ENCODE results near the gene FPR3.
A peak's percentile ranks its signal among the peaks of the same experiment; 100 is the strongest.
"Not testable (repeated sequence)": the region's sequence is repeated elsewhere in the genome, so short reads cannot be mapped to it uniquely, and the experiment has no call there.

Gene FPR3

DNA sequence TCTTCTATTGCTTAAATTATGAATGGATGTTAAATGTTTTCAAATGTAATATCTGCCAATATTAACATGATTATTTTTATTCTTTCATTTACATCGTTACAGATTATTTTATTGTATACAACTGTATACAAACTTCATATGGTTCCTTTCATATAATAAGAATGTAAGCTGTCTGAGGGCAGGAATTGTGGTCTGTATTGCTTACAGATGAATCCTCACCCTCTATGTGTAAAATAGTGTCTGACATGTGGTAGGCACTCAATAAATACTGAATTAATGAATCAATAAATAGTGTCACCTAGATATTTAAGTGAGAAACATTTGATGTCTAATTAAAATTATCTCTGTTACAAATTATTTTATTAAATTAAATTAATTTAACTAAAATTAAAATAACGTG lies 7.8 kb downstream of the FPR3 start:
- TF ChIP-seq YY1 (IDR thresholded peaks at IDR 0.05; ENCODE audit: insufficient read depth, insufficient read length) (no peak), SUZ12 (IDR thresholded peaks at IDR 0.05; ENCODE audit: extremely low read depth, insufficient read depth, insufficient read length) (no peak), ZNF274 (IDR thresholded peaks at IDR 0.05; ENCODE audit: low read depth, low read length) (no peak)
- Histone ChIP-seq H3K9me3 (ENCODE audit: insufficient read depth, low read length) (0 out of 2 replicates have a peak, but pooled peaks cover 7% of the 10 kb centered on the region), H3K36me3 (ENCODE audit: insufficient read depth, insufficient read length, low read length) (no peaks in the 10 kb centered on the region), H3K27me3 (ENCODE audit: insufficient read depth, insufficient read length) (no peaks in the 10 kb centered on the region), H3K4me3 (ENCODE audit: insufficient read length, low read depth) (no peak overlapping the region), H3K9ac (ENCODE audit: insufficient read length, low read depth) (no peak overlapping the region), H3K4me1 (ENCODE audit: insufficient read depth, insufficient read length) (peaks cover 5% of the 10 kb centered on the region)
- no peak for DNase-seq (ENCODE audit: low read depth, low spot score)

DNA sequence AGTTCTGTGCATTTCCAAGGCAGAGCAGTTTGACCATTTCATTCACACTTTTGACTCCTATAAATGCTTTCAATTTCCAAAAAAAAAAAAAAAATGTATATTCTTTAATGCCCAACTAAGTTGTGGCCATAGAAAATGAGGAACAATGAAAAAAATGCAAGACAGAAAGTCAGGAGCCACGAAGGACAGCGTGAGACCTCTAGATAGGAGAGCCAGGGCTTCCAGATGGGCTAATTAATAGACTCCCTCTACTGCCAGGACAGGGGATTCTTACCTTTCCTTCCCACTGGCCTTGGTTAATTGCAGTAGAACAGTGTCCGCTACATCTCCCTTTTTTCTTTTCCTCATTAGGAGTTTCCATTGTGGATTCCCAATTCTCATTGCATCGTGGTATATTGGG lies 8.6 kb downstream of the FPR3 start:
- Histone ChIP-seq H3K27me3 (ENCODE audit: insufficient read depth, insufficient read length) (no peaks in the 10 kb centered on the region), H3K4me3 (ENCODE audit: insufficient read length, low read depth) (no peak overlapping the region), H3K36me3 (ENCODE audit: insufficient read depth, insufficient read length, low read length) (no peaks in the 10 kb centered on the region), H3K4me1 (ENCODE audit: insufficient read depth, insufficient read length) (peaks cover 5% of the 10 kb centered on the region), H3K9me3 (ENCODE audit: insufficient read depth, low read length) (0 out of 2 replicates have a peak, but pooled peaks cover 7% of the 10 kb centered on the region), H3K9ac (ENCODE audit: insufficient read length, low read depth) (no peak overlapping the region)
- no peak for TF ChIP-seq ZNF274 (IDR thresholded peaks at IDR 0.05; ENCODE audit: low read depth, low read length)
- TF ChIP-seq SUZ12 (IDR thresholded peaks at IDR 0.05; ENCODE audit: extremely low read depth, insufficient read depth, insufficient read length), result no peak
- no peak for TF ChIP-seq YY1 (IDR thresholded peaks at IDR 0.05; ENCODE audit: insufficient read depth, insufficient read length)
- no peak for DNase-seq (ENCODE audit: low read depth, low spot score)

DNA sequence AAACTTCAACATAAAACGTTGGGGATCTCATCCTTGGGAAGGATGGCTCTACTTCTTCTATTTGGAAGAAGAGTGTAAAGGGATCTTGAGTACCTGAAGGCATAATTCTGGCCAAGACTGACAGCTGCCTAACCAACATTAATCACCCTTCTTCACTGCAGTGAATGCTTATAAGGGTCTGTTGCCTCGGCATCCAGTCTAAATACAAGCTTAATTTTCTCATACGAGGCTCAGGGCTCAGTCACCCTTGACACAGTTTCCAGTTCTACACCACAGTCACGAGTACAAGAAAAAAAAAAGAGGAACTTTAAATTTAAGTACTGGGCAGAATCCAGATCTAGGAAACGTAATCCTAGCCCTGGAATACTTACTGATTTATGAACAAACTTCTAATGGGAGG lies 9.0 kb downstream of the FPR3 start:
- H3K4me3 ChIP-seq (ENCODE audit: insufficient read length, low read depth), result no peak overlapping the region
- H3K36me3 ChIP-seq (ENCODE audit: insufficient read depth, insufficient read length, low read length), result no peaks in the 10 kb centered on the region
- no peak for DNase-seq (ENCODE audit: low read depth, low spot score)
- 0 out of 2 replicates have a peak, but pooled peaks cover 7% of the 10 kb centered on the region for H3K9me3 ChIP-seq (ENCODE audit: insufficient read depth, low read length)
- no peak overlapping the region for H3K9ac ChIP-seq (ENCODE audit: insufficient read length, low read depth)
- no peak for TF ChIP-seq ZNF274 (IDR thresholded peaks at IDR 0.05; ENCODE audit: low read depth, low read length)
- TF ChIP-seq YY1 (IDR thresholded peaks at IDR 0.05; ENCODE audit: insufficient read depth, insufficient read length), result no peak
- TF ChIP-seq SUZ12 (IDR thresholded peaks at IDR 0.05; ENCODE audit: extremely low read depth, insufficient read depth, insufficient read length), result no peak
- no peaks in the 10 kb centered on the region for H3K27me3 ChIP-seq (ENCODE audit: insufficient read depth, insufficient read length)
- H3K4me1 ChIP-seq (ENCODE audit: insufficient read depth, insufficient read length), result peaks cover 5% of the 10 kb centered on the region

GRCh38 chr19:51804789-51805188 lies 9.8 kb downstream of the FPR3 start:
- H3K4me1 ChIP-seq (ENCODE audit: insufficient read depth, insufficient read length); DNase-seq (ENCODE audit: low read depth, low spot score): not testable (repeated sequence)

DNA sequence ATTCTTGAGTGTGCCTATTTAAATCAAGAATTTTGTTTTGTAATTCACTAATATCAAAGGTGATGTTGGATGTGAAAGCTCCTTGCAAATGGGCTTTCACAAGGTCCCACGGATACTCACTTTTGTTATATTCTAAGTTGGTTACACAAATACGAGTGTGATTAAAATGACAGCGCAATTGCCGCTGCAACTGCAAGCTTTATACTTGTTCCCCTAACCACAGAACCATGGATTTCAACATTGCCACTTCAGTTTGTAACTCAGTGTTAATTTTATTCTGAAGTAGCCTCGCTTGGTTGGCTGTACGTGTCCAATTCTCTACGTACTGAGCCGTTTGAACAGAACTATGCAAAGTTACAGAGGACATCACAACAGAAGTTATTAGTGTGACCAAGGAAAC lies 10.4 kb downstream of the FPR3 start:
- not testable (repeated sequence) for H3K9ac ChIP-seq (ENCODE audit: insufficient read length, low read depth); H3K36me3 ChIP-seq (ENCODE audit: insufficient read depth, insufficient read length, low read length); H3K27me3 ChIP-seq (ENCODE audit: insufficient read depth, insufficient read length); DNase-seq (ENCODE audit: low read depth, low spot score); H3K4me1 ChIP-seq (ENCODE audit: insufficient read depth, insufficient read length); H3K4me3 ChIP-seq (ENCODE audit: insufficient read length, low read depth)
- peaks cover 18% of the 10 kb centered on the region; the same call in 1 of the 2 replicates for H3K9me3 ChIP-seq (ENCODE audit: insufficient read depth, low read length)

More at GRCh38 chr19:51804789-51805188, 9.8 kb downstream of the FPR3 start:
- not testable (repeated sequence) for H3K9ac ChIP-seq (ENCODE audit: insufficient read length, low read depth); H3K4me3 ChIP-seq (ENCODE audit: insufficient read length, low read depth); H3K36me3 ChIP-seq (ENCODE audit: insufficient read depth, insufficient read length, low read length); H3K27me3 ChIP-seq (ENCODE audit: insufficient read depth, insufficient read length)
- H3K9me3 ChIP-seq (ENCODE audit: insufficient read depth, low read length), result peaks cover 12% of the 10 kb centered on the region; the same call in 1 of the 2 replicates

DNA sequence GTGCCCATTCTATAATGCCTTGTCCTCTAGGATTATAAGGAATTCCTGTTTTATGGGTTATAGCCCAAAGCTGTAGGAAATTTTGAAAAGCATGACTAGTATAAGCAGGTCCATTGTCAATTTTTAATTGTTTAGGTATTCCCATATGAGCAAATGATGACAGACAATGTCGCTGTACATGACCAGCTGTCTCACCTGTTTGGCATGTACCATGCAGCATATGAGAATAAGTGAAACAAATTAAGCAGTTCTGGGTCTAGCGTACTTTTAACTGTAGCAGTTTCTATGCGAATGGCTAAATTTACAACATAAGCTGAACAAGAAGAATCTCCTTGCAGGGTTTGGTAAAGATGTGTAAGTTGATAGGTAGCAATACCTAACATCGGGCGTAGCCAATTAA lies 11.6 kb downstream of the FPR3 start:
- peaks cover 30% of the 10 kb centered on the region for H3K9me3 ChIP-seq (ENCODE audit: insufficient read depth, low read length)
- H3K36me3 ChIP-seq (ENCODE audit: insufficient read depth, insufficient read length, low read length); DNase-seq (ENCODE audit: low read depth, low spot score); H3K4me3 ChIP-seq (ENCODE audit: insufficient read length, low read depth); H3K9ac ChIP-seq (ENCODE audit: insufficient read length, low read depth); H3K27me3 ChIP-seq (ENCODE audit: insufficient read depth, insufficient read length); H3K4me1 ChIP-seq (ENCODE audit: insufficient read depth, insufficient read length): not testable (repeated sequence)

- TF ChIP-seq SUZ12 (IDR thresholded peaks at IDR 0.05; ENCODE audit: extremely low read depth, insufficient read depth, insufficient read length) (no peak), ZNF274 (IDR thresholded peaks at IDR 0.05; ENCODE audit: low read depth, low read length) (no peak), YY1 (IDR thresholded peaks at IDR 0.05; ENCODE audit: insufficient read depth, insufficient read length) (no peak)
- no peaks in the 10 kb centered on the region for H3K36me3 ChIP-seq (ENCODE audit: insufficient read depth, insufficient read length, low read length)
- peaks cover 33% of the 10 kb centered on the region for H3K9me3 ChIP-seq (ENCODE audit: insufficient read depth, low read length)
- no peak overlapping the region for H3K4me3 ChIP-seq (ENCODE audit: insufficient read length, low read depth)
- no peaks in the 10 kb centered on the region for H3K27me3 ChIP-seq (ENCODE audit: insufficient read depth, insufficient read length)
- DNase-seq (ENCODE audit: low read depth, low spot score), result peak; percentile 56
- H3K9ac ChIP-seq (ENCODE audit: insufficient read length, low read depth), result no peak overlapping the region
- H3K4me1 ChIP-seq (ENCODE audit: insufficient read depth, insufficient read length), result no peaks in the 10 kb centered on the region
These were observed 12.2 kb downstream of the FPR3 start for GRCh38 chr19:51807111-51807701.

GRCh38 chr19:51807925-51808324 lies 13.0 kb downstream of the FPR3 start:
- Histone ChIP-seq H3K9ac (ENCODE audit: insufficient read length, low read depth) (no peak overlapping the region), H3K4me1 (ENCODE audit: insufficient read depth, insufficient read length) (no peaks in the 10 kb centered on the region), H3K36me3 (ENCODE audit: insufficient read depth, insufficient read length, low read length) (no peaks in the 10 kb centered on the region), H3K9me3 (ENCODE audit: insufficient read depth, low read length) (peaks cover 30% of the 10 kb centered on the region), H3K4me3 (ENCODE audit: insufficient read length, low read depth) (no peak overlapping the region), H3K27me3 (ENCODE audit: insufficient read depth, insufficient read length) (no peaks in the 10 kb centered on the region)
- no peak for DNase-seq (ENCODE audit: low read depth, low spot score)
- TF ChIP-seq YY1 (IDR thresholded peaks at IDR 0.05; ENCODE audit: insufficient read depth, insufficient read length) (no peak), SUZ12 (IDR thresholded peaks at IDR 0.05; ENCODE audit: extremely low read depth, insufficient read depth, insufficient read length) (no peak), ZNF274 (IDR thresholded peaks at IDR 0.05; ENCODE audit: low read depth, low read length) (no peak)
